A673 (cell line): ENCODE measurements around the gene MINK1. TPM values are rescaled to one million over a fixed set of nuclear protein-coding genes. Genes with fewer than 3 reads are reported as not detected.

Experiments used
- BruUV-seq: library from RNA; stranded (reverse); fragments of 400-500 nt; replicated peaks from 2 replicates; lab custom pipeline; 2021; lab: Mats Ljungman, UMichigan
- CTCF ChIA-PET: fragments of 300-600 bp; sonication (Branson Sonifier 250); formaldehyde crosslinking; loops from one replicate; lab custom pipeline; 2022; ENCODE audit warnings: antibody characterized with exemption; lab: Charles Lee
- POLR2A ChIA-PET: fragments of 300-600 bp; sonication (Branson Sonifier 250); formaldehyde crosslinking; loops from one replicate; lab custom pipeline; 2022; ENCODE audit warnings: antibody characterized with exemption; ENCODE audit not compliant: low non-redundant PET; lab: Charles Lee
- DNase-seq: peaks from one replicate; pipeline ENCODE4 v3.0.0-alpha.2; 2015; ENCODE audit warnings: low spot score
- H3K27ac ChIP-seq: fragments of 200-600 bp; sonication (generic); 2 replicates; pipeline ENCODE4 v1.5.1; 2016; ENCODE audit warnings: mixed run types, low read depth, mild to moderate bottlenecking, mixed read lengths, antibody characterized with exemption, low read length; ENCODE audit not compliant: poor library complexity, severe bottlenecking
- H3K27me3 ChIP-seq: fragments of 200-600 bp; sonication (generic); replicated peaks from 2 replicates; pipeline ENCODE4 v1.6.1; 2017; ENCODE audit warnings: mixed run types, low read depth, mild to moderate bottlenecking, mixed read lengths, antibody characterized with exemption, low read length; ENCODE audit not compliant: insufficient read depth, poor library complexity
- H3K36me3 ChIP-seq: fragments of 200-600 bp; sonication (generic); 2 replicates; pipeline ENCODE4 v1.6.1; 2016; ENCODE audit warnings: mixed run types, mild to moderate bottlenecking, mixed read lengths, antibody characterized with exemption, low read length; ENCODE audit not compliant: insufficient read depth, poor library complexity, severe bottlenecking
- H3K4me1 ChIP-seq: fragments of 200-600 bp; sonication (generic); 2 replicates; pipeline ENCODE4 v1.6.1; 2017; ENCODE audit warnings: mixed run types, mild to moderate bottlenecking, mixed read lengths, antibody characterized with exemption, low read length; ENCODE audit not compliant: insufficient read depth, poor library complexity, severe bottlenecking
- H3K4me3 ChIP-seq: fragments of 200-600 bp; sonication (generic); 2 replicates; pipeline ENCODE4 v1.5.1; 2016; ENCODE audit warnings: low read depth, mixed run types, mild to moderate bottlenecking, mixed read lengths, low read length; ENCODE audit not compliant: poor library complexity, severe bottlenecking
- H3K9me3 ChIP-seq: fragments of 200-600 bp; sonication (generic); 2 replicates; pipeline ENCODE4 v1.6.1; 2016; ENCODE audit warnings: mixed run types, low read depth, mild to moderate bottlenecking, mixed read lengths, antibody characterized with exemption, low read length; ENCODE audit not compliant: poor library complexity, severe bottlenecking
- EZH2 ChIP-seq: fragments of 200-600 bp; sonication (generic); IDR thresholded peaks from 2 replicates; pipeline ENCODE4 v1.6.1; 2017; ENCODE audit warnings: borderline replicate concordance, low read depth, mild to moderate bottlenecking, mixed read lengths, antibody characterized with exemption, low read length; ENCODE audit not compliant: poor library complexity, severe bottlenecking
- intact Hi-C: fragments of 100-400 bp; cut with micrococcal nuclease; formaldehyde crosslinking; loops from one replicate; pipeline ENCODE4 v1.10.0; 2022; ENCODE audit not compliant: unreplicated experiment
- total RNA-seq: library from RNA; stranded (reverse); gene quantifications from 2 replicates; pipeline ENCODE4 v1.2.3, GENCODE V29; 2021
- TF ChIP-seq, protein P1 (sequence below): fragments of 300-800, 200-600 bp; sonication (generic); conservative IDR thresholded peaks from 2 replicates; pipeline ENCODE4 v1.5.1; 2017; ENCODE audit warnings: low read depth, mild to moderate bottlenecking, antibody characterized with exemption, low read length, moderate library complexity, mixed read lengths

The MINK1 gene
- total RNA-seq, 1 experiment from 2014 or later: 67.7 TPM

GRCh38 chr17:4938688-4939545 is 105.8 kb downstream of the MINK1 start:
- peak overlapping the region; percentile 75 for H3K4me3 ChIP-seq
- peak overlapping the region; percentile 94 for H3K27ac ChIP-seq
- POLR2A ChIA-PET: interaction anchor here (0.6 kb wide), 1 partner anchor 29 kb away, joined by 3 read pairs; no protein-coding TSS in a partner anchor
- no peaks in the 10 kb centered on the region for H3K27me3 ChIP-seq
- CTCF ChIA-PET: interaction anchor here (0.7 kb wide), 1 partner anchor 36 kb away, joined by 4 read pairs; the partner anchor contains the start of gene CHRNE
- DNase-seq: no peak
- H3K4me1 ChIP-seq: peaks cover 15% of the 10 kb centered on the region
- H3K36me3 ChIP-seq: peaks cover 29% of the 10 kb centered on the region
- intact Hi-C loops: no loop called here
- TSS peak; percentile 13 for BruUV-seq
- no peaks in the 10 kb centered on the region for H3K9me3 ChIP-seq
- no peak for TF ChIP-seq EZH2
- TF ChIP-seq, protein P1, sequence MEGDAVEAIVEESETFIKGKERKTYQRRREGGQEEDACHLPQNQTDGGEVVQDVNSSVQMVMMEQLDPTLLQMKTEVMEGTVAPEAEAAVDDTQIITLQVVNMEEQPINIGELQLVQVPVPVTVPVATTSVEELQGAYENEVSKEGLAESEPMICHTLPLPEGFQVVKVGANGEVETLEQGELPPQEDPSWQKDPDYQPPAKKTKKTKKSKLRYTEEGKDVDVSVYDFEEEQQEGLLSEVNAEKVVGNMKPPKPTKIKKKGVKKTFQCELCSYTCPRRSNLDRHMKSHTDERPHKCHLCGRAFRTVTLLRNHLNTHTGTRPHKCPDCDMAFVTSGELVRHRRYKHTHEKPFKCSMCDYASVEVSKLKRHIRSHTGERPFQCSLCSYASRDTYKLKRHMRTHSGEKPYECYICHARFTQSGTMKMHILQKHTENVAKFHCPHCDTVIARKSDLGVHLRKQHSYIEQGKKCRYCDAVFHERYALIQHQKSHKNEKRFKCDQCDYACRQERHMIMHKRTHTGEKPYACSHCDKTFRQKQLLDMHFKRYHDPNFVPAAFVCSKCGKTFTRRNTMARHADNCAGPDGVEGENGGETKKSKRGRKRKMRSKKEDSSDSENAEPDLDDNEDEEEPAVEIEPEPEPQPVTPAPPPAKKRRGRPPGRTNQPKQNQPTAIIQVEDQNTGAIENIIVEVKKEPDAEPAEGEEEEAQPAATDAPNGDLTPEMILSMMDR: no peak

DNA sequence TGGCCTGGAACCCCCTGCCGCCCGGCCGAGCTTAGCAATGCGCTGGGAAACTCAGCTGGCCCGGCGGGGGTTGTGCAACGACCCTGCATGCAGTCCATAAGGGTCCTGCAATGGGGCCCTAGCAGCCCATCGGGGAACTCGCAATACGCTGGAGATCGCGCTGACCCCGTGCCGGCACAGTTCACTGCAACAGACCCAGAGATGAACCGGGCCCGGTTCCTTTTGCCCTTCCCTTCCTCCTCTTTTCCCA is 106.3 kb downstream of the MINK1 start:
- intact Hi-C loops: no loop called here
- DNase-seq: no peak
- no peaks in the 10 kb centered on the region for H3K9me3 ChIP-seq
- CTCF ChIA-PET: interaction anchor here (0.7 kb wide), 1 partner anchor 36 kb away, joined by 4 read pairs; the partner anchor contains the start of gene CHRNE
- POLR2A ChIA-PET: interaction anchor here (0.6 kb wide), 2 partner anchors 10 to 29 kb away, joined by 3 read pairs; no protein-coding TSS in a partner anchor
- peak overlapping the region; percentile 75 for H3K4me3 ChIP-seq
- peaks cover 18% of the 10 kb centered on the region for H3K4me1 ChIP-seq
- no TSS peak for BruUV-seq
- TF ChIP-seq, protein P1: no peak
- TF ChIP-seq EZH2: no peak
- peak overlapping the region; percentile 94 for H3K27ac ChIP-seq
- H3K27me3 ChIP-seq: no peaks in the 10 kb centered on the region
- H3K36me3 ChIP-seq: peaks cover 34% of the 10 kb centered on the region

DNA sequence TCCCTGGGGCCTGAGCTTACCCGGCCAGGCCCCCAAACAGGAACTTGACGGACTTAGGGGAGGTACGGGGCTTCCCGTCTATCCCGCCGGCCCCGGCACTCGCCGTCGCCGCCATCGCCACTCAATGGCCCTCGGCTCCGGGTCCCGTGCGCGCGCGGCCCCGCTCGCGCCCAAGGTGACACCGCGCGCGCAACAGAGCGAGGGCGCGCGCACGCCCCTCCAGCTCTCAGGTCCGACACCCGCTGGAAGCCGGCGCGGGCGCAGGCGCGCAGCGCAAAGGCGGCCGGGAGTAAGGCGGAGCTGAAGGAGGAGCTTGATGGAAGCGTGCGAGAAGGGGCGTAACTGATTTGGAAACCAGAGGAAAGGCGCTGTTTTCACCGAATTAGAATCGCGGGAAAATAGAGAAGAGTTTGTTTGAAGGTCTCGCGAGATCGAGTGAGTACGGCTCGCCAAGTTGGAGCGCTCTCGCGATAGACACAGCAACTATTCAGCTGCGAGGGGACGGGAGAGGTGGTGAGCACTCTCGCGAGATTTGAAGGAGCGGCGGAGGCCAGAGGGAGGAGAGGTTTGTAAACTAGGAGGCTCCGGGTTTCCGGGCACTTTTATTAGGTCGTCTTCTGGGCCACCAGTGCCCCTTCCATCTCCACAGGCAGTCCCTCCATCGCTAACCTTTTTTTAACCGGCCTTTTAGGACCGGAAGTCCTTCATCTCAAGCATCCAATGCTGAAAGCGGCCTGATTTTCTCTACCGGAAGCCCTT is 106.8 kb downstream of the MINK1 start, which contains the start of the genes RNF167 and SLC25A11:
Gene RNF167 (plus strand): TSS at position 473 of the 759 bp plus-strand sequence. CDS start 642 bp downstream, outside the sequence.
Gene SLC25A11 (minus strand): TSS at position 251 of the 759 bp plus-strand sequence. CDS start 136 bp downstream, at position 115.
- DNase-seq: peak; percentile 100
- Histone ChIP-seq H3K4me1 (peaks cover 23% of the 10 kb centered on the region), H3K27ac (peak within 1 kb of the TSS; percentile 94), H3K27me3 (no peaks in the 10 kb centered on the region), H3K4me3 (peak within 1 kb of the TSS; percentile 75), H3K36me3 (peaks cover 39% of the 10 kb centered on the region), H3K9me3 (no peaks in the 10 kb centered on the region)
- no TSS peak for BruUV-seq
- ChIA-PET CTCF (interaction anchor here (0.5 to 0.7 kb wide), 3 partner anchors 8 to 37 kb away, joined by 4 read pairs; partner anchors contain the start of genes CHRNE, PFN1 and SPAG7), POLR2A (interaction anchor here (0.6 to 0.7 kb wide), 2 partner anchors 11 to 14 kb away, joined by 3 read pairs; no protein-coding TSS in a partner anchor)
- no peak for TF ChIP-seq EZH2
- TF ChIP-seq, protein P1: no peak
- intact Hi-C loops: no loop called here
